ENCODE results near the gene CNTN4. TPM values are rescaled to one million over a fixed set of nuclear protein-coding genes. Genes with fewer than 3 reads are reported as not detected.
A peak's percentile ranks its signal among the peaks of the same experiment; 100 is the strongest.

Gene CNTN4
- total RNA-seq, 2 donors from 2014 or later = 13.0 to 50.1 TPM

DNA sequence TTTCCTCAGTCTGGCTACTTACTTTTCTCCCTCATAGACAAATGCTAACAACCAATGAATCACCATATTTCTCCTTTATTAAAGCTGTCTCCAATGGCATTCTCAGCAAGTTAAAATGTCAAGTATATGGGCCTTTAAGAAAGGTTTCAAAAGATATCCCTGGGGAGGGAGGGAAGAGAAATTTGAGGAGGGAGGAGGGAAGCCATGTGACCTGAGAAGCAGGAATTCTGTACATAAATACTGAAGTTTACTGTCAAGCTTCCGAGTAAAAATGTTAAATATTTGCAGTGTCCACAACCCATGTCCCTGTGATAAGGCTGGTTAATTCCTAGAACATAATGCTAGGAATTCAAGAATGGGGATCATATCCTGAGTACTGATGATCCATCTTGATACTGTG, 175.9 kb downstream of the CNTN4 start:
- H3K4me1 ChIP-seq = no peaks in the 10 kb centered on the region
- no peaks in the 10 kb centered on the region for H3K36me3 ChIP-seq (replicated peaks in 1 of 2; ENCODE audit: insufficient read depth in 1 of 2, low read depth in 2 of 2)
- no peak overlapping the region for H3K4me3 ChIP-seq
- no peak for DNase-seq
- WGBS, 2 donors = 4 to 6% methylated on average over 1 of the region's 1 CpG
- H3K27ac ChIP-seq = no peak overlapping the region
- TF ChIP-seq, protein P1, sequence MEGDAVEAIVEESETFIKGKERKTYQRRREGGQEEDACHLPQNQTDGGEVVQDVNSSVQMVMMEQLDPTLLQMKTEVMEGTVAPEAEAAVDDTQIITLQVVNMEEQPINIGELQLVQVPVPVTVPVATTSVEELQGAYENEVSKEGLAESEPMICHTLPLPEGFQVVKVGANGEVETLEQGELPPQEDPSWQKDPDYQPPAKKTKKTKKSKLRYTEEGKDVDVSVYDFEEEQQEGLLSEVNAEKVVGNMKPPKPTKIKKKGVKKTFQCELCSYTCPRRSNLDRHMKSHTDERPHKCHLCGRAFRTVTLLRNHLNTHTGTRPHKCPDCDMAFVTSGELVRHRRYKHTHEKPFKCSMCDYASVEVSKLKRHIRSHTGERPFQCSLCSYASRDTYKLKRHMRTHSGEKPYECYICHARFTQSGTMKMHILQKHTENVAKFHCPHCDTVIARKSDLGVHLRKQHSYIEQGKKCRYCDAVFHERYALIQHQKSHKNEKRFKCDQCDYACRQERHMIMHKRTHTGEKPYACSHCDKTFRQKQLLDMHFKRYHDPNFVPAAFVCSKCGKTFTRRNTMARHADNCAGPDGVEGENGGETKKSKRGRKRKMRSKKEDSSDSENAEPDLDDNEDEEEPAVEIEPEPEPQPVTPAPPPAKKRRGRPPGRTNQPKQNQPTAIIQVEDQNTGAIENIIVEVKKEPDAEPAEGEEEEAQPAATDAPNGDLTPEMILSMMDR (IDR thresholded peaks at IDR 0.05) = no peak
- TF ChIP-seq POLR2A (IDR thresholded peaks at IDR 0.05) = no peak
- H3K9me3 ChIP-seq = no peaks in the 10 kb centered on the region
- intact Hi-C loops (cut with DNase I) = no loop called here
- H3K27me3 ChIP-seq = no peaks in the 10 kb centered on the region
- ATAC-seq = no peak

DNA sequence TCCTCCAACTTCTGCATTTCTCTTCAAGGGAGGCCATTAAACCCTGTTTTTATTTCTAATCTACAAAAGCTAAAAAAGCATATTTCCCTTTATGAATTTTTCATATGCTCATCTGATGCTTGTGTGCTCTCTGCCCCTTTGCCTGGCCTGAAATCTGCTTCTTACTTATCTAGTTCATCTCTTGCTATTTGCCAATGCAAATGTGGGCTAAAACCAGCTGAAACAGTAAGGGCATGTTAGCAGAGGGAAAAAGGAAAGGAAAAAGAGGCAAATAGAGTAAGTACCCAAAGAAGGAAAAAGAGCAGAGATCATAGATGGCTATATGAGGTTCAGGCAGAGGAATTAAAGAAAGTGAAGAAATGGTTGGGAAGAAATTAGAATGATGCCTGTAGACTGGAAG, 185.2 kb downstream of the CNTN4 start:
- H3K36me3 ChIP-seq (replicated peaks in 1 of 2; ENCODE audit: insufficient read depth in 1 of 2, low read depth in 2 of 2) = no peaks in the 10 kb centered on the region
- TF ChIP-seq, protein P1 (IDR thresholded peaks at IDR 0.05) = no peak
- H3K27ac ChIP-seq = no peak overlapping the region
- ATAC-seq (no peak), DNase-seq (no peak)
- H3K4me3 ChIP-seq = no peak overlapping the region
- no peaks in the 10 kb centered on the region for H3K9me3 ChIP-seq
- intact Hi-C loops (cut with DNase I) = no loop called here
- no peaks in the 10 kb centered on the region for H3K27me3 ChIP-seq
- no peaks in the 10 kb centered on the region for H3K4me1 ChIP-seq

DNA sequence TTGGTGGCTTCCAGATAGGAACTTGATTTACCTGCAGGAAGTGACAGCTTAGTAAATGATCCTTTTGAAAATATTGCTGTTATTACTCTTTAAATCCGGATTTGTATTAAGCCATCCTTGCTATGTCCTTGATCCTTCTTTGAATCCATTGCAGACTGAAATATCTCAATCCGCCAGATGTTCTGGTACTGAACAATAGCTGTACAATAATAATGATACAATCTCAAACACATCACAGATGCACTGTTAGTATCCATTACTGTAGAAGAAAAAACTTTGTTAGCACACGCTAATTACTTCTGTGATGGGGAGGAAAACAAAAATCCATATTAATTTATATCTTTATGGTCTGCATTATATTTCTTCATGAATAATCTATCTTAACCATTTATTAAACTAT, 202.3 kb downstream of the CNTN4 start:
- 68 to 74% methylated on average over 3 of the region's 3 CpGs for WGBS, 2 donors

DNA sequence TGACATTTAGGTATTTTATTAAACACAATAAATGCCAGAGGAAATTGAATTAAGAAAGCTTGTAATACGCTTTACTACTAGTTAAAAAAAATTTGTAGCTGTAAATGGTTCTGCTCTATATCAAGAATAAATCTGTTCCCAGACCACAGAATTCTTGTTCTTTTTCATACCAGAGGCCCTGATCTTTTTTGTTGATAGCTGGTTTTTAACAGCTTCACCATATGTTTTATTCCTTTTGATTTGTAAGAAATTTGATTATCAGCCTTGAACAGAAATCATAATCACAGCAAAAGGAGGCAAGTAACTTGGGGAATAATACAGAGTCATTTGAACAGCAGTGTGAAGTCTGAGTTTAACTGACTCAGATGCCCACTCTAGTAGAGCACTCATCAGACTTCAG, 202.7 kb downstream of the CNTN4 start:
- intact Hi-C loops (cut with DNase I) = no loop called here
- no peak overlapping the region for H3K4me3 ChIP-seq
- DNase-seq (no peak), ATAC-seq (no peak)
- no peak for TF ChIP-seq POLR2A (IDR thresholded peaks at IDR 0.05)
- TF ChIP-seq, protein P1 (IDR thresholded peaks at IDR 0.05) = no peak
- H3K27me3 ChIP-seq = no peaks in the 10 kb centered on the region
- no peaks in the 10 kb centered on the region for H3K9me3 ChIP-seq
- WGBS, 2 donors = 62 to 69% methylated on average over 1 of the region's 1 CpG
- H3K4me1 ChIP-seq = no peaks in the 10 kb centered on the region
- no peak overlapping the region for H3K27ac ChIP-seq
- no peaks in the 10 kb centered on the region for H3K36me3 ChIP-seq (replicated peaks in 1 of 2; ENCODE audit: insufficient read depth in 1 of 2, low read depth in 2 of 2)

More for the DNA sequence above, 202.3 kb downstream of the CNTN4 start:
- Histone ChIP-seq H3K36me3 (replicated peaks in 1 of 2; ENCODE audit: insufficient read depth in 1 of 2, low read depth in 2 of 2) (no peaks in the 10 kb centered on the region), H3K4me3 (no peak overlapping the region), H3K27me3 (no peaks in the 10 kb centered on the region), H3K9me3 (no peaks in the 10 kb centered on the region), H3K27ac (no peak overlapping the region), H3K4me1 (no peaks in the 10 kb centered on the region)
- no peak for ATAC-seq
- TF ChIP-seq, protein P1 (IDR thresholded peaks at IDR 0.05) = no peak
- TF ChIP-seq POLR2A (IDR thresholded peaks at IDR 0.05) = no peak
- no peak for DNase-seq
- intact Hi-C loops (cut with DNase I) = no loop called here

DNA sequence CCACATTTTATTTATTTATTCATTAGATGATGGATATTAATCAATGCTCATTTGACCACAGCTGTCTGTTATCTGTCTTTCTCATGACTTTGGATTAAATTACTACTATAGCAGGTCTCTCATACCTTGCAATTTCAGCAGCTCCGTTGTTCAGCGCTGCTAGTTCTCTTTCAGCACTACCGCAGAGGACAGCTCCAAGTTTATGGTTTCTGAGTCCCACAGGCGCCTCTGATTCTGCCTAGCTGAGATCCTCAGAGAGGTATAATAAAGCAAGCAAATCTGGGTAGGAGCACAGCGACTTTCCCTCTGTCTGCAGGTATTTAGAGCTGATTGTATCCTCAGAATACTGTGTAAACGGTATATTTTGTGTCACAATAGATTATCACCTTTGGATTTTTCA, 204.9 kb downstream of the CNTN4 start:
- TF ChIP-seq POLR2A (IDR thresholded peaks at IDR 0.05) = no peak
- TF ChIP-seq, protein P1 (IDR thresholded peaks at IDR 0.05) = no peak
- WGBS, 2 donors = 10 to 11% methylated on average over 6 of the region's 6 CpGs

More for the DNA sequence above, 204.9 kb downstream of the CNTN4 start:
- peak in 2 of 4 donors; percentile 3 to 10 for DNase-seq
- no peaks in the 10 kb centered on the region for H3K4me1 ChIP-seq
- H3K36me3 ChIP-seq (replicated peaks in 1 of 2; ENCODE audit: insufficient read depth in 1 of 2, low read depth in 2 of 2) = no peaks in the 10 kb centered on the region
- intact Hi-C loops (cut with DNase I) = no loop called here
- H3K27me3 ChIP-seq = no peaks in the 10 kb centered on the region
- no peaks in the 10 kb centered on the region for H3K9me3 ChIP-seq
- ATAC-seq = no peak
- no peak overlapping the region for H3K27ac ChIP-seq
- no peak overlapping the region for H3K4me3 ChIP-seq

All from body of pancreas (tissue), 4 donors.